ENCODE results near the gene RNF128.
"Not testable (repeated sequence)": the region's sequence is repeated elsewhere in the genome, so short reads cannot be mapped to it uniquely, and the experiment has no call there.

The RNF128 gene

DNA sequence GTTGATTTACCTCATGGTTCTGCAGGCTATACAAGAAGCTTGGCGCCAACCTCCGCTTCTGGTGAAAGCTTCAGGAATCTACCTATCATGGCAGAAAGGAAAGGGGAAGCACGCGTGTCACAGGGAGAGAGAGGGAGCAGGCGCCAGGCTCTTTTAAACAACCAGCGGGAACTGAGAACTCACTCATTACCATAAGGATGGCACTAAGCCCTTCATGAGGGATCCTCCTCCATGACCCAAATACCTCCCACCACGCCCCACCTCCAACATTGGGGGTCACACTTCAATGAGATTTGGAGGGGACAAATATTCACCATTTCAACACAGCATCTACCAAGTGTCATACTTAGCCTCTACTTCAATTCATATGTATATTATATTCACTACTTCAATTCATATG is 57.2 kb downstream of the RNF128 start:
- H3K36me3 ChIP-seq (ENCODE audit: control insufficient read depth, insufficient read depth, low read length), result no peaks in the 10 kb centered on the region
- TF ChIP-seq, protein P1, sequence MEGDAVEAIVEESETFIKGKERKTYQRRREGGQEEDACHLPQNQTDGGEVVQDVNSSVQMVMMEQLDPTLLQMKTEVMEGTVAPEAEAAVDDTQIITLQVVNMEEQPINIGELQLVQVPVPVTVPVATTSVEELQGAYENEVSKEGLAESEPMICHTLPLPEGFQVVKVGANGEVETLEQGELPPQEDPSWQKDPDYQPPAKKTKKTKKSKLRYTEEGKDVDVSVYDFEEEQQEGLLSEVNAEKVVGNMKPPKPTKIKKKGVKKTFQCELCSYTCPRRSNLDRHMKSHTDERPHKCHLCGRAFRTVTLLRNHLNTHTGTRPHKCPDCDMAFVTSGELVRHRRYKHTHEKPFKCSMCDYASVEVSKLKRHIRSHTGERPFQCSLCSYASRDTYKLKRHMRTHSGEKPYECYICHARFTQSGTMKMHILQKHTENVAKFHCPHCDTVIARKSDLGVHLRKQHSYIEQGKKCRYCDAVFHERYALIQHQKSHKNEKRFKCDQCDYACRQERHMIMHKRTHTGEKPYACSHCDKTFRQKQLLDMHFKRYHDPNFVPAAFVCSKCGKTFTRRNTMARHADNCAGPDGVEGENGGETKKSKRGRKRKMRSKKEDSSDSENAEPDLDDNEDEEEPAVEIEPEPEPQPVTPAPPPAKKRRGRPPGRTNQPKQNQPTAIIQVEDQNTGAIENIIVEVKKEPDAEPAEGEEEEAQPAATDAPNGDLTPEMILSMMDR (IDR thresholded peaks at IDR 0.05; ENCODE audit: insufficient read depth, low read length, poor library complexity, severe bottlenecking), result no peak
- no peak overlapping the region for H3K4me3 ChIP-seq (replicated peaks; ENCODE audit: low read depth, low read length)
- H3K27me3 ChIP-seq (replicated peaks; ENCODE audit: control insufficient read depth, insufficient read depth, low read length), result no peaks in the 10 kb centered on the region
- DNase-seq (ENCODE audit: extremely low read depth, insufficient read length), result no peak

DNA sequence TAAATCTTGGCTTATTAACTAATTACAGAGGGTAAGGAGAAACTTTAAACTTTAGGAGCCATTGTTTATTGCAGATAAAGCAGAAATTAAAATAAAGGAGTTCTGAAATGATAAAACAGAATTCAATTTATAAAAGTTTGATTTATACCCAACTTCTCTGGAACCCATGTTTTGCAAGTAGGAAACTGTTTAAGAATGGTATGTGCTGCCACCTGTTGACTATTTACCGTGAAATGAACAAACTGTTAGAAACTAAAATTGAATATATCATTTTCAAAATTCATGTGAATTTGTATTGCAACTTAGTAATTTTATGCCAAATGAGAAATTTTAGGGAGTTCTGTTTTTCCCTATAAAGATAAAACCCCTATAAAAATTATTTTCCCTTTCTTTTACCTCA is 65.0 kb downstream of the RNF128 start:
- Histone ChIP-seq H3K4me3 (replicated peaks; ENCODE audit: low read depth, low read length) (no peak overlapping the region), H3K36me3 (ENCODE audit: control insufficient read depth, insufficient read depth, low read length) (no peaks in the 10 kb centered on the region), H3K27me3 (replicated peaks; ENCODE audit: control insufficient read depth, insufficient read depth, low read length) (no peaks in the 10 kb centered on the region)
- no peak for DNase-seq (ENCODE audit: extremely low read depth, insufficient read length)
- TF ChIP-seq, protein P1 (IDR thresholded peaks at IDR 0.05; ENCODE audit: insufficient read depth, low read length, poor library complexity, severe bottlenecking), result peak; percentile 17

DNA sequence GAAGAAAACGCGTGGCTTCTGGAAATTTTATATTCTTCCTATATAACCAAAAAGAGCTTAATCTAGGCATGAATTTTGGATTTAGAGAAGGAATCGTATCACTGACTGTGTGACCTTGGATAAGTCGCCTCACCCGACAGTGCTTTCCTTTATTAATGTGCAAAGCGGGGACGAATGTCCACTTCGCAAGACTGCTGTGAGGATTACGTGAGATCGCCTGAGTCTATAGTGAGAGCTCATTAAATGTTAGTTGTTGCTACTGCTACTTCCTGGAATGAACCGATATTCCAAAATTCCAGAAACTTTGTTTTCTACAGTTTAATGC is 75.5 kb downstream of the RNF128 start:
- Histone ChIP-seq H3K27me3 (replicated peaks; ENCODE audit: control insufficient read depth, insufficient read depth, low read length) (no peaks in the 10 kb centered on the region; the same call in 1 of the 2 replicates), H3K36me3 (ENCODE audit: control insufficient read depth, insufficient read depth, low read length) (no peaks in the 10 kb centered on the region), H3K4me3 (replicated peaks; ENCODE audit: low read depth, low read length) (peak overlapping the region; percentile 69)
- DNase-seq (ENCODE audit: extremely low read depth, insufficient read length), result no peak
- TF ChIP-seq, protein P1 (IDR thresholded peaks at IDR 0.05; ENCODE audit: insufficient read depth, low read length, poor library complexity, severe bottlenecking), result no peak

DNA sequence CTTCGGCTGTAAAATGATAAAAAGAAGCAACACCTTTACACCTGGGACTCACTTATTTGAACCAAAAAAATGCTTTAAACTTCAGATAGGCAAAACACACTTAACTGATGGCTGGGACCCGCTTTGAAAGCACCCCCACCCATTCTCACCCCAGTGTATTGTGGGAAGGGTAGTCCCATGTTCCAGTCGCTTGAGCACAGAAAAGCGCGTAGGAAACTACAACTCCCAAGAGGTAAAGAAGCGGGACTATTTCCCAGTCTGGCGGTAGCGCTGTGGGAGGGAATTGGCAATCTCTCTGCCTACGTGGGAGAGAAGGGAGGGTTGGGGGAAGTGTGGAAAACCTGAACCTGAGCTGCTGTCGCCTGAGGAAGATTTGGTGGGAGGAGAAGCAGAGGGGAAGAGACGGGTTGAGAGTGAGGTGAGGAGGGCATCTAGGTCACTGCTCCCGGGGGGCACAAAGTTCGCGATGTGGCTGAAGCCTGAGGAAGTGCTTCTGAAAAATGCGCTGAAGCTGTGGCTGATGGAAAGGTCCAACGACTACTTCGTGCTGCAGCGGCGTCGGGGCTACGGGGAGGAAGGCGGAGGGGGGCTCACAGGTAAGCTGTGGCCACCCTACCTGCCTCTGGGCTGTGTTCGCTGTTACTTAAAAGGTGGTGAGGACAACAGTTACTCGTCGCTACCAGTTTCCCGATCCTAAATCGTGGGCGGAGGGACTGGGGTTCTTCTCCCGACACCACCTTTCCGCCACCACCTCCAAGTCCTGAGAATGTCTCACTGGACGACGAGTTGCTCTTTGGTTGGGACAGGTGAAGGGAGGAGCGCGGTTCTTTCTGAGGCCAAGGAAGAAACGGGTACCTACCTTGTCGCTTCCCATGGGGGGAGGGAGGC is 76.1 kb downstream of the RNF128 start, which contains the start of gene TBC1D8B:
Gene TBC1D8B (plus strand): TSS at position 286 of the 888 bp plus-strand sequence. CDS start 181 bp downstream, at position 467.
- Histone ChIP-seq H3K36me3 (ENCODE audit: control insufficient read depth, insufficient read depth, low read length) (no peaks in the 10 kb centered on the region), H3K27me3 (replicated peaks; ENCODE audit: control insufficient read depth, insufficient read depth, low read length) (no peaks in the 10 kb centered on the region; the same call in 1 of the 2 replicates), H3K4me3 (replicated peaks; ENCODE audit: low read depth, low read length) (peak within 1 kb of the TSS; percentile 69)
- DNase-seq (ENCODE audit: extremely low read depth, insufficient read length), result peak; percentile 40
- TF ChIP-seq, protein P1 (IDR thresholded peaks at IDR 0.05; ENCODE audit: insufficient read depth, low read length, poor library complexity, severe bottlenecking), result no peak

DNA sequence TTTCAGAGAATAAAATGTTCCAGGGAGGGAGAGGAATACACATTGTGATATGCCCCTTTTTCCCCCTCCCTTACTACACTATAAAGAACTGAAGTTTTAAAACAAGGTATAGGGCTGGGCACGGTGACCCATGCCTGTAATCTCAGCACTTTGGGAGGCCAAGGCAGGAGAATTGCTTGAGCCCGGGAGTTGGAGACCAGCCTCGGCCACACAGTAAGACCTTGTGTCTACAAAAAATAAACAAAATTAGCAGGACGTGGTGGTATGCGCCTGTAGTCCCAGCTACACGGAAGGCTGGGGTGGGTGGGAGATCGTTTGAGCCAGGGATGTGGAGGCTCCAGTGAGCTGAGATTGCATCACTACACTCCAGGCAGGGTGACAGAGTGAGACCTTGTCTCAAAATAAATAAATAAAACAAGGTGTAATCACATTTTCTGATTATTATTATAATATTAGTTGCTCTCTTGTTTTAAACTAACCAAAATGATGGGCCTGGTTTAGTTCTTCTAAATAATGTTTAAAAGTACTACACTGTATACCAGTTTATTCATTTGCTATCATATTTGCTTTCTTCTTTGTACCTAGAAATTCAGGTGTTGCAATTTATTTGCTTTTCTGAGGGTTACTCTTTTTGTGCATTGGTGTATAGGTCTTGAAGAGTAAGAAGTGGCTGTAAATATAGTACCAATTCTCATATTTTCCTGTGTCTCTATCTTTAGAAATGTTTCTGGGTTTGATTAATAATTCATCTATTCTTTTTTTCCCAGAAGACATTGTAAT is 84.8 kb downstream of the RNF128 start:
- DNase-seq (ENCODE audit: extremely low read depth, insufficient read length), result no peak
- H3K4me3 ChIP-seq (replicated peaks; ENCODE audit: low read depth, low read length), result no peak overlapping the region
- H3K27me3 ChIP-seq (replicated peaks; ENCODE audit: control insufficient read depth, insufficient read depth, low read length), result no peaks in the 10 kb centered on the region
- TF ChIP-seq, protein P1 (IDR thresholded peaks at IDR 0.05; ENCODE audit: insufficient read depth, low read length, poor library complexity, severe bottlenecking), result no peak
- H3K36me3 ChIP-seq (ENCODE audit: control insufficient read depth, insufficient read depth, low read length), result no peaks in the 10 kb centered on the region

DNA sequence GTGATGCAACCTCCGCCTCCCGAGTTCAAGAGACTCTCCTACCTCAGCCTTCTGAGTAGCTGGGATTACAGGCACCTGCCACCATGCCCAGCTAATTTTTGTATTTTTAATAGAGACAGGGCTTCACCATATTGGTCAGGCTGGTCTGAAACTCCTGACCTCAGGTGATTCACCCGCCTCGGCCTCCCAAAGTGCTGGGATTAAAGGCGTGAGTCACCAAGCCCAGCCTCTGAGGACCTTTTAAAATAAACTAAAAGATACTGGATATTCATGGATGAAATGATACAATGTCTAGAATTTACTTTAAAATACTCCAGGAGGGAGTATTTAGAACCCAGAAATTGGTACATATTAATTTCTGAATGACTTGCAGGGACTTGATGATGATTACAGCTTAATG is 86.4 kb downstream of the RNF128 start:
- not testable (repeated sequence) for H3K27me3 ChIP-seq (replicated peaks; ENCODE audit: control insufficient read depth, insufficient read depth, low read length); H3K36me3 ChIP-seq (ENCODE audit: control insufficient read depth, insufficient read depth, low read length); H3K4me3 ChIP-seq (replicated peaks; ENCODE audit: low read depth, low read length); DNase-seq (ENCODE audit: extremely low read depth, insufficient read length)

DNA sequence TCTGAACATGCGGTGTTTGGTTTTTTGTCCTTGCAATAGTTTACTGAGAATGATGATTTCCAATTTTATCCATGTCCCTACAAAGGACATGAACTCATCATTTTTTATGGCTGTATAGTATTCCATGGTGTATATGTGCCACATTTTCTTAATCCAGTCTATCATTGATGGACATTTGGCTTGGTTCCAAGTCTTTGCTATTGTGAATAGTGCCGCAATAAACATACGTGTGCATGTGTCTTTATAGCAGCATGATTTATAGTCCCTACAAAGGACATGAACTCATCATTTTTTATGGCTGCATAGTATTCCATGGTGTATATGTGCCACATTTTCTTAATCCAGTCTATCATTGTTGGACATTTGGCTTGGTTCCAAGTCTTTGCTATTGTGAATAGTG is 87.6 kb downstream of the RNF128 start:
- not testable (repeated sequence) for DNase-seq (ENCODE audit: extremely low read depth, insufficient read length); H3K4me3 ChIP-seq (replicated peaks; ENCODE audit: low read depth, low read length); H3K27me3 ChIP-seq (replicated peaks; ENCODE audit: control insufficient read depth, insufficient read depth, low read length); H3K36me3 ChIP-seq (ENCODE audit: control insufficient read depth, insufficient read depth, low read length)
